NCI-H2171 treated with DMSO at 0.1 percent for 48 hours (cell line): ENCODE measurements around the gene STPG3.

Source experiments
- DNase-seq: peaks from one replicate; lab custom pipeline; 2025; lab: John Stamatoyannopoulos, UW

Gene STPG3

GRCh38 chr9:137266585-137267453, 15.7 kb downstream of the STPG3 start:
- DNase-seq = no peak

DNA sequence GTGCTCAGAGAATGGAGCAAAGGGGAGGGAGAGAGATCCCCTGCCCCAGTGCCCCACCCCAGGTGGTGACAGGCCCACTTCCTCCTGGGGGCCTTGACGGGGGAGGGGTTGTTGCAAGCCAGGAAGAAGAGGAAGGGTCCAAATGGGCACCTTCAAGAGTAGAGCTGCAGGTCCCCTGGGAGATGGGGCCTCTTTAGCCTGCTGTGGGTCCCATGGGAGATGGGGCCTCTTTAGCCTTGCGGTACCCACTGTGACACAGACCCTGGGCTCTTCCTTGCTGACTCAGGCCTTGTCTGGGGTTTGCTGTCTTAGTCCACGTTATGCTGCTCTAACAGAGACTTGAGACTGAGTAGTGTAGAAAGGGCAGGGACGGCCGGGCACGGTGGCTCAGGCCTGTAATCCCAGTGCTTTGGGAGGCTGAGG, 16.9 kb downstream of the STPG3 start:
- DNase-seq = no peak

- DNase-seq = no peak
These were observed 17.6 kb downstream of the STPG3 start for GRCh38 chr9:137268538-137269201.

DNA sequence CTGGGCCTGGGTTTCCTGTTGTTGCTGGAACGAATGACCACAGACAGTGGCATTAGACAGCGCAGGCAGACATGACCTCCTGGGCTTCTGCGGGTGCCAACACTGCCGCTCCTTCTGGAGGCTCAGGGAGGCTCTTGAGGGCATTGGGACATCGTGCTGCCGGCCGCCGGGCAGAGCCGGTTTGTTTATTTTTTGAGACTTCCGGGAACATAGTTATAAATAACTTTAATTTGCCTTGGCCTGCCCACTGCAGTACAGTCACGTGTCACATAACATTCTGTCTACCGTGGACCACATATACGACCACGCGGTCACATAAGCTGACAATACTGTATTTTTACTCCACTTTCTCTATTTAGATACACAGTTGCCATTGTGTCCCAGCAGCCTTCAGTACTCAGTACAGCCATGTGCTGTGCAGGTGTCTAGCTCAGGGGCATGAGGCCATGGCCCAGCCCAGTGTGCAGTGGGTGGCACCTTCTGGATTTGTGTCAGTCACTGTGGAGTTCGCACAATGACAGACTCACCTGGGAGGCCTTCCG, 18.2 kb downstream of the STPG3 start:
- no peak for DNase-seq

DNA sequence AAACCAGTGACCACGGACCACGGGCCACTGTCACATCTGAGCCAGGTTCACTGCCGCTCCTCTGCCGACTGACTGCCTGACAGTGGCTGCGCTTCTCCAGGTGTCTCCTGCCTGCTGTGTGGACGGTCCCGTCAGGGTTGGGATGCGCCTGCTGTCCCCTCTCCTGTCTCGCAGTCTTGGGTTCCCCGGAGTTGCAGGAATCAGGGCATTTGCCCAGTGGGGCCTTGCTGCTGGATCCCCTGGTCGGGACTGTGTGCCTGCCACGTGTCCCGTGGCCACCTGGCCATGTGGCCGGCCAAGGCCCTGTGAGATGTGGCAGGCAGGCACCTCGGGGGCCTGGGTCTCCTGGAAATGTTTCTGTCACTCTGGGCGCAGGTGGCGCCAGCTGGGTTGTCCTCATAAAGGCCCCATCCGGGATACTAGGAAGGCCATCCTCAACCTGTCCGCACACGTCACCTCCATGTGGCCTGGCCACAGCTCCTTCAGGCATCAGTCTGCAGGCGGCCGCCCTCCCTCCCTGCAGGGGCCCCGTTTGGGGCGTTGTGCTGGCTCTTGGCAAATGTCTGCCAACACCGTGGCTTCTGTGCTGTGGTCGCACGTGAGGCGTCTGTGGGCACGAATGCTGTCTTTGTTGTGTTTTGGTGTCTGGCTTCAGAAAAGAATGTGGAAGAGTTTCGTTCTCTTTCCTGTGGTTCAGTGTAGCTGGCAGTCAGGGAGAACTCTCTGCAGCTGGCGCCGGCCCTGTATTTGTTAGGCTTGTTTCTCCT, 20.0 kb downstream of the STPG3 start:
- DNase-seq = no peak

- no peak for DNase-seq
These were observed 20.6 kb downstream of the STPG3 start for GRCh38 chr9:137271696-137272076.

- DNase-seq = no peak
These were observed 21.4 kb downstream of the STPG3 start for GRCh38 chr9:137272241-137273094.

DNA sequence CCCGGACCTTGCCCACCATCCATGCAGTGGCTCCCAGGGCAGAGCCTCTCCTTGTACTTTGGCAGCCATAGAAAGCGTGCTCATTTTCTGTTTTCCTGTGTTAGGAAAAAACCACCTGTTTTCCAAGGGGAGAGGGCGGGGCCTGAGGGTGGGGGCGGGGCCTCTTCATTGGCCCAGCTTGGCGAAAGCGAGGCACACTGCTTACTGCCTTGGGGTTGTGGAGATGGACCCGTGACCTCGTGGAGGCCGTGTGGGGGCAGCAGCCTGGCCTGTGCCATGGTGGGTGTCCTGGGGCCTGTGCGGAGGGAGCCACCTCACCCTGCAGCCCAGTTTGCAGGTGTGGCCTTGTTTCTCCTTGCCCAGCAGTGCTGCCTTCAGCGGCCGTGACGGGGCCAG, 22.0 kb downstream of the STPG3 start:
- DNase-seq = no peak

DNA sequence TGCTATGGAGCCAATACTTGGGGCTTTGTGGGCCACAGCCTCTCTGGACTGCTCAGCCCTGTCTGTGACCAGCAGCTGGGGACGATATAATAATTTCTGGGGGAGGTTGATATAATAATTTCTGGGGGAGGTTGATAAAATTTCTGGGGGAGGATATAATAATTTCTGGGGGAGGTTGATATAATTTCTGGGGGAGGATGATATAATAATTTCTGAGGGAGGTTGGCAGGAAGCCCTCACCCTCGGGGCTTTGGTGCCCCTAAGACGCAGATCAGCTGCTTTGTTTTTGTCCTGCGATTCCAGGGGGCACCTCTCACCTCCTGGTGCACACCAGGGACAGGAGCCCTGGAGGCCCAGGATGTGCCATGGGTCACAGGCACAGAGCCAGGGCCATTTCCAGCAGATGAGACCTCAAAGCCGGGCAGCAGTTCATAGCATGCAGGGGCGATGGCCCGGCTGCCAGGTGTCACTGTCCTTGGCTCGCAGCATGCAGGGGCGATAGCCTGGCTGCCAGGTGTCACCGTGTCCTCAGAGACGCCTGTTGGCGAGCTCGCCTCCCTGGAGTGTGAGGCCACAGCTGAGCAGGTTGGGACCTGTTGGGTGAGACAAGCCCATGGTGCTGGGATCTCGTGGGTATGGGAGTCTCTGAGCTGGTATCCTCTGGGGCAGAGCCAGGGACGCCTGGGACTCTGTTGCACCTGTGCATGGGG, 22.7 kb downstream of the STPG3 start:
- peak; percentile 75 for DNase-seq

- no peak for DNase-seq
These were observed 24.1 kb downstream of the STPG3 start for GRCh38 chr9:137275203-137275587.

GRCh38 chr9:137275588-137276472, 24.7 kb downstream of the STPG3 start:
- DNase-seq = no peak

DNA sequence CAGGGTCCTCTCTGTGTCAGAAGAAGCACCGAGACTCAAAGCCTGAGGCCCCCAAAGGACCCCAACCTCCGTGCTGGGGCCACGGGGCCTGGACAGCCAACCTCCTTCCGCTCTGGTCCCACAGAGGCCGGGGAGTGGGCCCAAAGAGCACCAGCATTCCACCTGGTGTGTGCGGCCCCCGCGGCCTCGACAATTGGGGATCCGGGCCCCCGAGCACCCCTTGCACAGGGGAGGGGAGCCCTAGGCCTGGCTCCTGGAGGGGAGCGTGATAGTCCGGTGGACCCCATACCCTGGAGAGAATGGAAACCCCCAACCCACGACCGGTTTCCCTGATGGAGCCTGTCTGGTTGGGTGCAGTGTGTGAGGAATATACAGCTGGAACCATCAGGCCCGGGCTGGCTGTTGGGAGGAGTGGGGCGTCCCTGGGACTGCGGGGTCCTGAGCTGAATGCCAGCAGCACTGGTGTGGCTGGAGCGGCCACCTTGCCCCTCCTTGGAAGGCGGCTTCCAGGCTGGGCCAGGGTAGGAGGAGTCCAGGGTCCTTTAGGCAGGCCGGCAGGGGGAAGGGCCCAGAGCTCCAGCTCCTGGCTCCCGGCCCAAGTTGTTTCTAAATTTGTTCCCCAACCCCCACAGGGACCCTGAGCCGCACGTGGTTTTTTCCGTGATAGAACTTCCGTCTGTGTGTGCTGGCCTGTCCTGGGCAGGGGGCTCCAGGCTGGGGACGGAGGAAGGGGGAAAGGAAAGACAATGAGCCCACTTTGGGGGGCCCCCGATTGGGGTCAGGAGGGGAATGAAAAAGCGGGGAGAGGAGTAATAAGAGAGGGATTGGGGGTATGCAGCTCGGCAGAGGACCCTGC, 25.6 kb downstream of the STPG3 start:
- peak; percentile 70 for DNase-seq

GRCh38 chr9:137277329-137278041, 26.4 kb downstream of the STPG3 start, which contains the start of gene TOR4A:
TSS of gene TOR4A (plus strand) at chr9:137277726. CDS start at chr9:137278690, 964 bp downstream.
- peak; percentile 47 for DNase-seq

DNA sequence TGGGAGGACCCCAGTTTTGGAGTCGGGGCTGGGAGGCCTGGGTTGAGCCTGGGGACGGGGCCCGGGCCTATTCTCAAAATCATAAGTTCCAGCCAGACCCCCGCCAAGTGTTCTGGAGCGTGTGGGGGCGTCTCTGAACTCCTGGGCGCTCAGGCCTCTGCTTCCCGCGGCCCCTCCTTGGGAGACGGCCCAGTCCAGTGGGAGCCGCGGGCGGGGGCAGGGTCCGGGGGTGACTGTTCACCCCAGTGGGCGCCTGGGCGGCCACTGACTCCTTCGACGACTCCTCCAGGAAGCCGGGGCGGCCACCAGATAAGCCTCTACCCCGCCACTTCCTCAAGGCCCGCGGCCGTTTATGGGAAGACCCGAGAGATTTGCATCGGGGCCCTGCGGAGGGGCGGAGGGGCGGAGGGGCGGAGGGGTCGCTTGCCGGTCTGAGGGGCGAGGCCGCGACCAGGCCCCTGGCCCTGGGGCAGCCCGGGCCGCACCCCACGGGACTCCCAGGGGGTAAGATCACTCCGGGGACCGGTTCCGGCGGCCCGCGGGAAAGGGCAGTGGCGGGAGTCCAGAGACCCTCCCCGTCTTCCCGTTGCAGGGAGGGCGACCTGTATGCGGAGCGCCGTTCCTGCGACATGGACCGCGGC, 27.1 kb downstream of the STPG3 start:
- no peak for DNase-seq

GRCh38 chr9:137278721-137279711, 27.9 kb downstream of the STPG3 start:
- no peak for DNase-seq

DNA sequence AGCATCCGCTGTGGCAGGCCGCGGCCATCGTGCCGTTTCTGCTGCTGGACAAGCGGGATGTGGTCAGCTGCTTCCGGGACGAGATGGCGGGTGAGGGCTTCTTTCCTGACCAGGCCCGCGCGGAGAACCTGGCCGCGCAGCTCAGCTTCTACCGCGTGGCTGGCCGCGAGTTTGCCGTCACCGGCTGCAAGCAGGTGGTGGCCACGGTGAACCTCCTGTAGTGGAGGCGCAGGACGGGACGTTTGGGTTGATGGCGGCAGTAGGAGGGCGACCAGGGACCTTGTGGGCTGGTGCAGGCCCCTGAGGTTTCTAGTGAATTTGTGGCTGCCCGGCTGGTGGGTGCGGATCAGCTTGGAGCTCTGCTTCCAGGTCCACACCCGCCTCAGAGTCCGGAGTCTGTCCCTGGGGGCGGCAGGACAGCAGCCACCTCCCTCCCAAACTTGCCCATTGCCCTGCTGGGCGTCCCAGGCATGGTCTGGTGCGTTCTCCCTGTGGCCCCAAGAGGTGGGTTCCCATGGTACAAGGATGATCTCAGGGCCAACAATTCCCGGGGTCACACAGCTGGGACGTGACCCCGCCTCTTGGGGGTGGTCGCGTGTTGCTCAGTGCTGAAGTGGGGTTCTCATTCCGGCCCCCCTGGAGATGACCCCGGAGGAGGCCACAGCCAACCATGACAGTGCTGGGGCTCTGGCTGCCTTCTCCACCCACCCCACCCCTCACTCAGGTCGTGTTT, 28.8 kb downstream of the STPG3 start:
- no peak for DNase-seq
